Activated CD8-positive, alpha-beta memory T cell treated with anti-CD3 and anti-CD28 coated beads, Interleukin-2, amount 50 U/mL, for 24 hours (primary cell): ENCODE measurements around the gene PKN1.
"Not testable (repeated sequence)": the region's sequence is repeated elsewhere in the genome, so short reads cannot be mapped to it uniquely, and the experiment has no call there.

Experiments
- DNase-seq: peaks from one replicate; pipeline ENCODE4 v3.0.0-alpha.2; 2020; ENCODE audit errors: extremely low read depth

The PKN1 gene

GRCh38 chr19:14430712-14431111 lies 2.4 kb upstream of the PKN1 start:
- no peak for DNase-seq

GRCh38 chr19:14433554-14434501 lies 722 bp downstream of the PKN1 start:
- no peak for DNase-seq

GRCh38 chr19:14434543-14435319 lies 1.6 kb downstream of the PKN1 start:
- DNase-seq: no peak

- DNase-seq: no peak
Measured at GRCh38 chr19:14435320-14436050, 2.4 kb downstream of the PKN1 start.

- no peak for DNase-seq
Measured at GRCh38 chr19:14437578-14438140, 4.6 kb downstream of the PKN1 start.

GRCh38 chr19:14439014-14439413 lies 5.9 kb downstream of the PKN1 start:
- DNase-seq: no peak

GRCh38 chr19:14440049-14440448 lies 6.9 kb downstream of the PKN1 start:
- DNase-seq: peak; percentile 50

GRCh38 chr19:14441041-14441938 lies 8.2 kb downstream of the PKN1 start:
- DNase-seq: no peak

GRCh38 chr19:14442891-14443631 lies 10.0 kb downstream of the PKN1 start:
- DNase-seq: no peak

GRCh38 chr19:14443632-14444216 lies 10.6 kb downstream of the PKN1 start:
- DNase-seq: no peak

- DNase-seq: no peak
Measured at GRCh38 chr19:14446336-14447036, 13.4 kb downstream of the PKN1 start.

GRCh38 chr19:14449321-14449720 lies 16.2 kb downstream of the PKN1 start:
- DNase-seq: no peak

GRCh38 chr19:14450168-14450874 lies 17.2 kb downstream of the PKN1 start:
- peak; percentile 47 for DNase-seq

GRCh38 chr19:14450876-14451275 lies 17.8 kb downstream of the PKN1 start:
- no peak for DNase-seq

GRCh38 chr19:14452303-14452702 lies 19.2 kb downstream of the PKN1 start:
- DNase-seq: not testable (repeated sequence)

GRCh38 chr19:14459703-14460102 lies 26.6 kb downstream of the PKN1 start:
- no peak for DNase-seq

GRCh38 chr19:14460935-14461334 lies 27.8 kb downstream of the PKN1 start:
- no peak for DNase-seq

- DNase-seq: not testable (repeated sequence)
Measured at GRCh38 chr19:14462401-14462800, 29.3 kb downstream of the PKN1 start.
